Activated CD4-positive, alpha-beta T cell treated with anti-CD3 and anti-CD28 coated beads for 36 hours (primary cell): Measurements from ENCODE around the gene RAI1. TPM values are rescaled to one million over a fixed set of nuclear protein-coding genes. Genes with fewer than 3 reads are reported as not detected.

Experiments
- ATAC-seq: fragments of 200-7000 bp; cut with Tn5 transposase; one replicate; pipeline ENCODE4 v1.10.0; 2021; ENCODE audit warnings: mild to moderate bottlenecking, moderate library complexity
- CTCF ChIA-PET: fragments of 350-600 bp; sonication (Branson Sonifier 250); formaldehyde crosslinking; loops from one replicate; lab custom pipeline; 2021; ENCODE audit warnings: antibody characterized with exemption; lab: Charles Lee
- POLR2A ChIA-PET: fragments of 350-600 bp; sonication (Branson Sonifier 250); formaldehyde crosslinking; loops from one replicate; lab custom pipeline; 2021; ENCODE audit warnings: antibody characterized with exemption, inconsistent platforms; lab: Charles Lee
- DNase-seq: peaks from one replicate; pipeline ENCODE4 v3.0.0-alpha.2; 2020
- H3K27ac Mint-ChIP-seq: one replicate; pipeline ENCODE4 v1.8.0; 2021; ENCODE audit warnings: mixed read lengths
- H3K27me3 Mint-ChIP-seq: one replicate; pipeline ENCODE4 v1.8.0; 2021; ENCODE audit warnings: mixed read lengths
- H3K36me3 Mint-ChIP-seq: one replicate; pipeline ENCODE4 v1.8.0; 2021; ENCODE audit warnings: low read depth, mixed read lengths
- H3K4me1 Mint-ChIP-seq: one replicate; pipeline ENCODE4 v1.8.0; 2021; ENCODE audit warnings: mixed read lengths
- H3K4me3 Mint-ChIP-seq: one replicate; pipeline ENCODE4 v1.8.0; 2021; ENCODE audit warnings: mild to moderate bottlenecking, moderate library complexity, mixed read lengths
- H3K9me3 Mint-ChIP-seq: one replicate; pipeline ENCODE4 v1.8.0; 2021; ENCODE audit warnings: low read depth, mixed read lengths
- intact Hi-C, 2 experiments: fragments of 100-400 bp; cut with DNase I in 1 of 2; cut with micrococcal nuclease in 1 of 2; formaldehyde crosslinking; loops; one replicate each; pipeline versions ENCODE4 v1.14.2 to v1.15.1; 2022 to 2024; cut with DNase I, micrococcal nuclease
- total RNA-seq, 2 experiments: library from RNA; stranded (reverse); gene quantifications; one replicate each; pipeline ENCODE4 v1.2.3, GENCODE V29; 2021

Gene RAI1
- total RNA-seq, 2 experiments from 2014 or later, result 13.6 to 16.4 TPM

- intact Hi-C loops, result no loop called here
- Mint-ChIP-seq H3K27ac (no peak overlapping the region), H3K4me1 (peaks cover 11% of the 10 kb centered on the region), H3K9me3 (no peaks in the 10 kb centered on the region), H3K36me3 (no peaks in the 10 kb centered on the region), H3K27me3 (no peaks in the 10 kb centered on the region), H3K4me3 (no peak overlapping the region)
- ATAC-seq (no peak), DNase-seq (no peak)
- CTCF ChIA-PET, result no interaction called here
- POLR2A ChIA-PET, result no interaction called here
Measured at GRCh38 chr17:17771498-17772201, 90.4 kb downstream of the RAI1 start.

- no peaks in the 10 kb centered on the region for H3K27me3 Mint-ChIP-seq
Measured at GRCh38 chr17:17772231-17772630, 91.0 kb downstream of the RAI1 start.

GRCh38 chr17:17774009-17774881 lies 93.0 kb downstream of the RAI1 start:
- CTCF ChIA-PET, result interaction anchor here (0.6 to 1.5 kb wide), 5 partner anchors 10 to 216 kb away, joined by 3 to 5 read pairs (median 3); no protein-coding TSS in a partner anchor
- intact Hi-C loops, result no loop called here
- peaks cover 9% of the 10 kb centered on the region for H3K4me1 Mint-ChIP-seq
- POLR2A ChIA-PET, result no interaction called here
- peak overlapping the region; percentile 29 for H3K27ac Mint-ChIP-seq
- ATAC-seq, result peak; percentile 82
- H3K9me3 Mint-ChIP-seq, result no peaks in the 10 kb centered on the region
- DNase-seq, result peak; percentile 51
- no peaks in the 10 kb centered on the region for H3K36me3 Mint-ChIP-seq
- H3K27me3 Mint-ChIP-seq, result no peaks in the 10 kb centered on the region
- no peak overlapping the region for H3K4me3 Mint-ChIP-seq

More at GRCh38 chr17:17772231-17772630, 91.0 kb downstream of the RAI1 start:
- Mint-ChIP-seq H3K9me3 (no peaks in the 10 kb centered on the region), H3K4me1 (peaks cover 9% of the 10 kb centered on the region), H3K36me3 (no peaks in the 10 kb centered on the region), H3K27ac (no peak overlapping the region), H3K4me3 (no peak overlapping the region)
- DNase-seq (no peak), ATAC-seq (no peak)
- ChIA-PET POLR2A (no interaction called here), CTCF (no interaction called here)
- intact Hi-C loops, result no loop called here

GRCh38 chr17:17776889-17777288 lies 95.6 kb downstream of the RAI1 start:
- Mint-ChIP-seq H3K4me3 (no peak overlapping the region), H3K4me1 (peaks cover 9% of the 10 kb centered on the region), H3K36me3 (no peaks in the 10 kb centered on the region), H3K9me3 (no peaks in the 10 kb centered on the region), H3K27ac (no peak overlapping the region), H3K27me3 (no peaks in the 10 kb centered on the region)
- DNase-seq (no peak), ATAC-seq (no peak)
- ChIA-PET CTCF (interaction anchor here (1.4 kb wide), 1 partner anchor 103 kb away, joined by 4 read pairs; no protein-coding TSS in a partner anchor), POLR2A (no interaction called here)
- intact Hi-C loops, result no loop called here

- Mint-ChIP-seq H3K27me3 (no peaks in the 10 kb centered on the region), H3K36me3 (no peaks in the 10 kb centered on the region), H3K4me3 (no peak overlapping the region), H3K27ac (no peak overlapping the region), H3K4me1 (peaks cover 5% of the 10 kb centered on the region), H3K9me3 (no peaks in the 10 kb centered on the region)
- ATAC-seq (no peak), DNase-seq (no peak)
- intact Hi-C loops, result no loop called here
- ChIA-PET POLR2A (interaction anchor here (0.6 kb wide), 1 partner anchor 732 kb away, joined by 3 read pairs; no protein-coding TSS in a partner anchor), CTCF (interaction anchor here (0.6 to 1.2 kb wide), 3 partner anchors 83 to 141 kb away, joined by 4 read pairs; no protein-coding TSS in a partner anchor)
Measured at GRCh38 chr17:17778308-17779014, 97.2 kb downstream of the RAI1 start.

GRCh38 chr17:17779015-17779611 lies 97.9 kb downstream of the RAI1 start:
- Mint-ChIP-seq H3K4me3 (no peak overlapping the region), H3K9me3 (no peaks in the 10 kb centered on the region), H3K27ac (no peak overlapping the region), H3K4me1 (peaks cover 4% of the 10 kb centered on the region), H3K36me3 (no peaks in the 10 kb centered on the region), H3K27me3 (no peaks in the 10 kb centered on the region)
- ATAC-seq (no peak), DNase-seq (no peak)
- intact Hi-C loops, result no loop called here
- ChIA-PET CTCF (interaction anchor here (0.6 to 1.2 kb wide), 3 partner anchors 28 to 140 kb away, joined by 4 read pairs; no protein-coding TSS in a partner anchor), POLR2A (no interaction called here)

GRCh38 chr17:17780922-17781590 lies 99.8 kb downstream of the RAI1 start:
- peaks cover 18% of the 10 kb centered on the region for H3K4me1 Mint-ChIP-seq
- no peak overlapping the region for H3K4me3 Mint-ChIP-seq
- CTCF ChIA-PET, result interaction anchor here (0.5 kb wide), 1 partner anchor 80 kb away, joined by 3 read pairs; no protein-coding TSS in a partner anchor
- ATAC-seq (no peak), DNase-seq (no peak)
- H3K27me3 Mint-ChIP-seq, result no peaks in the 10 kb centered on the region
- H3K9me3 Mint-ChIP-seq, result no peaks in the 10 kb centered on the region
- H3K27ac Mint-ChIP-seq, result no peak overlapping the region
- intact Hi-C loops, result no loop called here
- POLR2A ChIA-PET, result no interaction called here
- H3K36me3 Mint-ChIP-seq, result no peaks in the 10 kb centered on the region

GRCh38 chr17:17781591-17782496 lies 100.6 kb downstream of the RAI1 start:
- Mint-ChIP-seq H3K27ac (no peak overlapping the region), H3K36me3 (no peaks in the 10 kb centered on the region), H3K27me3 (no peaks in the 10 kb centered on the region), H3K4me3 (no peak overlapping the region), H3K4me1 (peaks cover 18% of the 10 kb centered on the region), H3K9me3 (no peaks in the 10 kb centered on the region)
- POLR2A ChIA-PET, result no interaction called here
- intact Hi-C loops, result loop anchor here (2.0 kb wide), 4 partner anchors 29 to 99 kb away; no protein-coding TSS in a partner anchor
- CTCF ChIA-PET, result interaction anchor here (0.5 kb wide), 1 partner anchor 79 kb away, joined by 3 read pairs; no protein-coding TSS in a partner anchor
- ATAC-seq (peak; percentile 22), DNase-seq (peak; percentile 56)

GRCh38 chr17:17782523-17783115 lies 101.4 kb downstream of the RAI1 start:
- CTCF ChIA-PET, result no interaction called here
- DNase-seq (peak; percentile 39), ATAC-seq (peak; percentile 1)
- Mint-ChIP-seq H3K27me3 (no peaks in the 10 kb centered on the region), H3K9me3 (no peaks in the 10 kb centered on the region), H3K36me3 (no peaks in the 10 kb centered on the region), H3K4me3 (peak overlapping the region; percentile 55), H3K27ac (no peak overlapping the region), H3K4me1 (peaks cover 18% of the 10 kb centered on the region)
- POLR2A ChIA-PET, result no interaction called here
- intact Hi-C loops, result loop anchor here (1.0 to 2.0 kb wide), 5 partner anchors 30 to 100 kb away; no protein-coding TSS in a partner anchor
